GM19025 (cell line): ENCODE data around the gene NPS.

Experiments
- ATAC-seq: cut with Tn5 transposase; IDR thresholded peaks from one replicate; pipeline ENCODE4 v1.9.1; 2021; ENCODE audit warnings: mild to moderate bottlenecking, low read depth, moderate library complexity; ENCODE audit not compliant: unreplicated experiment

The NPS gene, protein sequence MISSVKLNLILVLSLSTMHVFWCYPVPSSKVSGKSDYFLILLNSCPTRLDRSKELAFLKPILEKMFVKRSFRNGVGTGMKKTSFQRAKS

GRCh38 chr10:127549009-127549408 is at the start of gene NPS:
Gene NPS, plus strand, starts transcription at chr10:127549309. Its CDS starts 60 bp downstream, at chr10:127549369.
- ATAC-seq, result no peak

- no peak for ATAC-seq
These were observed 49.0 kb upstream of the NPS start for GRCh38 chr10:127500127-127500526.

DNA sequence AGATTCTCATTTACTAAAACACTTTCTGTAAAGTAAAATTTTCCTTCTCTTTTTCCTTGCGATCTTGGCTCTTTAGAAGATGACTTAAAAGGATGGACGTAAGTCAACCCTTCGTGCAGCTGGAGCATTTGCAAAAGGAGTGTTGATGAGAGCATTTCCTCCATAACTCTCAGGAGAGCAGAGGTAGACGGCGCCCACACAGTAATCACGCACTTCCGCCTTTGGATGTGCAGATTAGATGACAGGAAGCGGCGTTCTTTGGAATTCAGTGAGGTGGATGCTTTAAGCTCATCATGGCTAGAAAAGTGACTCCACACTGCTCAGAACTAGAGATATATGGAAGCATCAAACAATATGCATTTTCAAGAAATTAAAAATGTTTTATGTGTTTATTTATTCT is 43.0 kb upstream of the NPS start:
- ATAC-seq, result no peak

- ATAC-seq, result no peak
These were observed 26.8 kb upstream of the NPS start for GRCh38 chr10:127522298-127522697.

DNA sequence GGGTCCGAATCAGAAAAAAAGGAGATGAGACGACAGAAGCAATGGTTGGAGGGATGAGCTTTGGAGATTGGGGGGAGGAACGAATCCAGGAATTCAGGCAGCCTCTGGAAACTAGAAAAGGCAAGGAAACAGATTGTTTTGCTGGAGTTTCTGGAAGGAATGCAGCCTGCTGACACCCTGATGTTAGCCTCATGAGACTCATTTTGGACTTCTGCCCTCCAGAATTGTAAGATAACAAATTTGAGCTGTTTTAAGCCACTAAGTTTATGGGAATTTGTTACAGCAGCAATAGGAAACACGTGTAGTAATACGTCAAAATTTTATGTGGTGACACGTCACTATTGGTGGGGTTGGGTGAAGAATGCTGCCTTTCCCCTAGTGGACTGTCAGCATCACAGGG is 25.6 kb upstream of the NPS start:
- ATAC-seq, result no peak

- ATAC-seq, result no peak
These were observed 24.9 kb upstream of the NPS start for GRCh38 chr10:127524229-127524628.

GRCh38 chr10:127524908-127525665 is 24.0 kb upstream of the NPS start:
- no peak for ATAC-seq

DNA sequence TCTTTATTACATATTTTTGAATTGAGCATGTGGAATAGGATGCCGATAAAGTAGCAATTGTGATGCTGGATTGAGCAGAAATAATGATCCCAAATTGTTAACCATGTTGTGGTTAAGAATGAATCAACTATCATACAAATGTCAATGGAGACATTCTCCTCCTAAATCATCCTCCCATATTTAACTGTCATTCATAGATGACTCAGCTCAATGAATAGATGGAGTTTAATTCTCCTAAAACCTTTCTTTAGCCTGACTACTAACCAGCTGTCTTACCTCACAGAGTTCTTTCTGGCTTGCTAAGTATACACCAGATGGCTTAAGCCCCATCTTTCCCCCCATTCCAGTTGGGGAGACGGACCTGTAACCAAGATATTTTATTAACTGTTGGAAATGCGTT is 23.4 kb upstream of the NPS start:
- no peak for ATAC-seq

- no peak for ATAC-seq
These were observed 22.9 kb upstream of the NPS start for GRCh38 chr10:127526161-127526560.

GRCh38 chr10:127527320-127527719 is 21.8 kb upstream of the NPS start:
- no peak for ATAC-seq

DNA sequence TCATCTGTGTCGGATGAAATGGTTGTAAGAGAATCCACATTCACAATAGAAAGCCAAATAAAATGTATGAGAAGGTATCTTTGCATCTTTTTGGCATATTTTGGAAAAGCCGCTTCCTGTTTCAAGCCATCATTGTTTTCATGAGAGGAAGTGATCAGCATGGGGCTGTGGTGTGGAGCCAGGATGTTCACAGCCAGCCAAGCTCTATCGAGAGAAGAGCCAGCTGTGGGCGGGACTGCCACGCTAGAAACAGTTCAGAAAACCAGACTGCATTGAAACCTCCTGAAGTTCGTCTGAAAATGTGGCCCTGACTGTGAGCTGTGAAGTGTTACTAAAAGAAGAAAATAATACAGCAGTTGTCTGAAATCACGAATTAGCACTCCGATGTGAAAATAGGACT is 21.2 kb upstream of the NPS start:
- ATAC-seq, result no peak

DNA sequence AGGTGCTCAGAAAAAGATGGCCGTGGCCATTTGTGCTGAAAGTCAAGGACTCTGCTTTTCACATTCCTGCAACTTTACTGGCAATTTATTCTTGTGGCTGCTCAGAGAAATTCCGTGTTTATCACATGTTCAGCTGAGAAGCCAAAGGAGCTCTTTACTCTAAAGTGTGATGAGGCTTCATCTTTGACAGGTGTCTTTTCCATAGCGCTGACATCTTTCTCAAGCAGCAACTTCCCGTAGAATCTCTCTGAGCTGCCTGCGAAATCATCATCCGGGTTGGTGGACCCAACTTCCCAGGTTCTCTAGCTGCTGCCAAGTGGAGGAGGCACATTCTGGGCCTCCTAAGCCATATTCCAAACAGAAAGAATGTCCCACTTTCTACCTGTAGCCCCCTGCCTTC is 16.9 kb upstream of the NPS start:
- no peak for ATAC-seq

DNA sequence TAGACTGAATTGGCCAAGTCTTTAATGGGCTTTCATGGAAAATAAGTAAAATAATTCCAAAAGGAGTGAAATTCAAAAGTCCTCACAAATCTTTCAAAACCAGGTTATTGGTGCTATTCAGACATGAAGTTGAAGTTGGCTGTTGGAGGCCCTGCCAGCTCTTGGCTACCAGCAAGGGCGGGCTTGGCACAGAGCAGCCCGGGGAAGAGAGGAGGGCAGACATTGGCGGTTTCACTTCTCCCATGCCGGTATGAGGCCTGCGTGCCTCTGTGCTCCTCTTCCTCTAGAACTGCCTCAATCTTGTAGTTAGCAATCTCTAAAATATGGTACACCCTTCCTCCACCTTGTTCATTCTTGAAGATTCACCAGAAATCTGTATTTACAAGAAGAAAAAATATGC is 16.4 kb upstream of the NPS start:
- ATAC-seq, result no peak

- no peak for ATAC-seq
These were observed 15.0 kb upstream of the NPS start for GRCh38 chr10:127534074-127534473.

- no peak for ATAC-seq
These were observed 14.6 kb upstream of the NPS start for GRCh38 chr10:127534496-127534895.

DNA sequence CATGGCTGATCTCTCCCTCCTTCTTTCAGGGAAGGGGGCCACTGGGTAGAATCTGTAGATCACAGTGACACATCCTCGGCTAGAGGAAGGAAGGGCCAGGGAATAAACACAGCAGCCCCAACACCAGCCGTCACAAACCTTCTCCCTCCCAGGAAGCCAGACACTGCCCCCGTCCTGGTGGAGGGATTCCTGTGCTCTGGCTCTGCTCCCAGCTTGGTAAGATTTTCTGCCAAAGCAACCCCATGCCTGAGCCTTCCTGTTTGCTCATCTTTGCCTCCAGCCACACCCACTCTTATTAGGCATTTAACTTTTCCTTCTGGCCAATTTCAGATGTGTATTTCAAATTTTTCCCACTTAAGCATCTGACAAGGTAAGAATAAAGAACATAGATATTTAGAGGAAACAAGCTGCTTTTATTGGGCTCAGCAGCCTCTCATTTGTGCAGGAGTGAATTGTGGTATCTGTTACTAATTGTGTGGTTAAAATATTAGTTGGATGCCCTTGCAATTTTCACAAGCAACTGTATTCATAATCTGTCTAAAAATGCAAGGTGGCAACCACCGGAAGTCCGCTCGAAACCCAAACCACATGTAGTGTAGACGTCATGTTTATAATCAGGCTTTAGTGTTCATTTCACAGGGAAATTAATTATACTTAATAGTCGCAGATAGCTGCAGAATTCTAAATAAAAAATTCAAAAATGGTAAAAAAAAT is 13.2 kb upstream of the NPS start:
- no peak for ATAC-seq

GRCh38 chr10:127536972-127537760 is 11.9 kb upstream of the NPS start:
- no peak for ATAC-seq

GRCh38 chr10:127537924-127538323 is 11.2 kb upstream of the NPS start:
- no peak for ATAC-seq

GRCh38 chr10:127548022-127548421 is 1.1 kb upstream of the NPS start:
- no peak for ATAC-seq

DNA sequence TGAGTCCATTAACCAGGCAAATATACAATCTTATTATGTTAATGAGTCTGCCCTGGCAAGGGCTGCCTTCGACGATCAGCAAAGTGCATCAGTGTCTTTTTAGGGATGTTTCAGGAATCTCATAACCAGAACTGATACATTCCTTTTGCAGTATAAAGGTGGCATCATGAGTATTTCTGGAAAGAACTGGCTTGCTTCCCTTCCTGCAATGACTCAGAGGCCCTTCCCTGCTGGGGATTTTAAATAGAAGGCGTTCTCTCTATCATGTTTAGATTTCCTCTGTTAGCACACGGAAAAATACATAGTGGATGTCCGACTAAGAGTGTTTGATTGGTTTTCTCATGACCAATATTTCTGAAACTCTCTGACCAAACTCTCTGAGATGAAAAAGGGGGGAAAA is 1.8 kb downstream of the NPS start:
- ATAC-seq, result no peak

DNA sequence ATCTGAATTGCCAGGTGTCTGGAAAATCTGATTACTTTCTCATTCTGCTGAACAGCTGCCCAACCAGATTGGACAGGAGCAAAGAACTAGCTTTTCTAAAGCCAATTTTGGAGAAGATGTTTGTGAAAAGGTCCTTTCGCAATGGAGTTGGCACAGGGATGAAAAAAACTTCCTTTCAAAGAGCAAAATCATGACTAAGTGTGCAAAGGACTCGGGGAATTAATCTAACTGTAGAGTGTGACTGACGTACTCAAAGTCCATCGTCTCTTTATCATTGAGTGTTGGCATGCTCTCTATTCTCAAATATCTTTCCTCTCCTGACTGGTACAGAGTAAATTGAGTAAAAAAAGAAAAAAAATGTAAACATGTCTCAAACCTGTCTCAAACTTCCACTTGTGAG is 3.3 kb downstream of the NPS start:
- no peak for ATAC-seq
